ENCODE measurements around the gene PRPH.
A peak's percentile ranks its signal among the peaks of the same experiment; 100 is the strongest.
"Not testable (repeated sequence)": the region's sequence is repeated elsewhere in the genome, so short reads cannot be mapped to it uniquely, and the experiment has no call there.

The PRPH gene

DNA sequence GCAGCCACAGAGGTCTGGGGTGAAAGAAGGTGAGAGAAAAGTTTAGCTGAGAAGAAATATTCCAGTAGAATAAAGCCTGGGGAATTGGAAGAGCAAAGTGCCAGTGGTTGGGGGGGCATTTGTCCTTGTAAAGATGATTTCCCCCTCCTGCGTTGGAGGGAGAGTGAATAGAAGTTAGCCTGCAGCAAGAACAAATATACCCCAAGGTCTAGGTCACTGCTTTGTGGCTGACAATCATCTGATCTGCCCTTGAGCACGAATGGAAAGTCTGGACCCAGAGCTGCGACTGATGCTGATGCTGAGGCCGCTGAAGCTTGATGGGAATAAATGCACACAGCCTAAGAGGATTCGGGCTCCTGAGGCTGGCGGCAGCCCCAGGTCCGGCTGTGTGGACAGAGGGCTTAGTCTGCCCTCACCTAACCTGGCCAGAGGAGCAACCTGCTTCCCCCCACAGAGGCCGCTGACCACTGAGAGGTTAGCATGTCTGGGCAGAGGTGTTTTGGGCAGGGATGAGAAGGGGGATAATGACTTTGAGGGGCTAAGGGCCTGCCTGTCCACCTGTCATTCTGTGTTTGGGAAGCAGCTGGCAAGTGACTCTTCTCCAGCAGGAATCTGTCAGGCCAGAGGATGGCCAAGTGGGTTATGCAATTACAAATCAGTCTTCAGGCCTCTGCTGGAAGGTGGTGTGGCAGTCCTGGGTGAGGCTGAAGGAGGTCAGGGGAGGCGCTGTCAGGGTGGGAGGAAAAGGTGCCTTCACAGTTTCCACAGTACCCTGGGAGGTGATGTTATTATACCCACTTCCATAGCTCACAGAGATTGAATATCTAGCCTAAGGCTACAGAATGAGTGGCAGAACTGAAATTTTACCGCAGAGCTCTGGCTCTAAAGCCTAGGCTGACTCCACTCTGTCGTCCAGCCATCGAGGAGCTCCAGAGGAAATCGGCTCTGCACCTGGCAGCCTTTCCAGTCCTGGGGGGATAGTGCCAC, 18.4 kb upstream of the PRPH start:
- no peak for FAIRE-seq

DNA sequence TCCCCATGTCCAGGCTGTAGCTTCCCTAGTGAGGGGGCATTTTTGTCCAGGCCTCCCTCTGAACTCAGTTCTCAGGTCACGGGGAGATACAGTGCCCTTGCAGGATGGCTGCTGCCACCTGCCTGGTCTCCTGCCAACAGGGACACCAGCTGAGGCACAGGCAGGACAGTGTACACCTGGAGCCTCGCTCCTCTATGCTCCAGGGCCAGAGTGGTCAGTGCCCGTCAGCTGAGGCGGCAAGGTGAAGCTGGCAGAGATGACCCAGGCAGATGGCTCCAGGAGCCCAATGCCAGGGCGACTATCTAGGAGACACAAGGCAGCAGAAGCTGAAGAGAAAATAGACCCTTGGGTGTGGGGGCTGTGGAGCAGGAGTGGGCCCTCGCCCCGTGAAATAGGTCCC, 17.5 kb upstream of the PRPH start:
- no peak for FAIRE-seq
- DNase-seq (ENCODE audit: low spot score), result no peak

More for the DNA sequence above, 18.4 kb upstream of the PRPH start:
- DNase-seq (ENCODE audit: low spot score), result no peak

DNA sequence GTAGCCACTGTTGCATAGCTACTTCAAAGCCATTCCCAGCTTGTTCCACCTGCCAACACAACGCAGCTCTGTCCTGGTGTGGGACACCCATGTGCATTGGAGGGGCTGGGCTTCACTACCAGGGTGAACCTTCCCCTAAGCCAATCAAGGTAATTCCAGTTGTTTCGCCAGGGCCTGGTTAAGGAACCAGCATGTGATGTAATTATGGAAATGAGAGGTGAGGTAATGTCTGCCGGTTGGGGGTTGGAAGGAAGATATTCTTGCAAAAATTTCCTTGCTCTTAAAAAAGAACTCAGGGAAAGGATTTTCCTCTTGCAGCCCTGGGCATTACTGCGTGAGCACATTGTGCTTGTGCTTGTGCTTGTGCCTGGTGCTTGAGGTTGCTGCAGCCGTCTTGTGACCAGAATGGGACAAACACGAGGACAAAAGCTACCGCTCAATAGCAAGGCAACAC, 15.2 kb upstream of the PRPH start:
- DNase-seq (ENCODE audit: low spot score), result no peak

DNA sequence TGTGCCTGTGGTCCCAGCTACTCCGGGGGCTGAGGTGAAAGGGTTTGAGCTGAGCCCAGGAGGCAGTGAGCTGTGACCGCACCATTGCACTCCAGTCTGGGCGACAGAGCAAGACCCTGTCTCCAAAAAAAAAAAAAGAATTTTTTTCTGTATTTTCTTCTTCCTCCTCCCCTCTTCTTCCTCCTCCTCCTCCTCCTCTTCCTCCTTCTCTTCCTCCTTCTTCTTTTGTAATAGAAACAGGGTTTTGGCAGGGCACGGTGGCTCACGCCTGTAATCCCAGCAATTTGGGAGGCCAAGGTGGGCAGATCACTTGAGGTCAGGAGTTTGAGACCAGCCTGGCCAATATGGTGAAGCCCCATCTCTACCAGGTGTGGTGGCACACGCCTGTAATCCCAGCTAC, 14.4 kb upstream of the PRPH start:
- DNase-seq (ENCODE audit: low spot score); FAIRE-seq: not testable (repeated sequence)

More for the DNA sequence above, 15.2 kb upstream of the PRPH start:
- FAIRE-seq, result no peak

DNA sequence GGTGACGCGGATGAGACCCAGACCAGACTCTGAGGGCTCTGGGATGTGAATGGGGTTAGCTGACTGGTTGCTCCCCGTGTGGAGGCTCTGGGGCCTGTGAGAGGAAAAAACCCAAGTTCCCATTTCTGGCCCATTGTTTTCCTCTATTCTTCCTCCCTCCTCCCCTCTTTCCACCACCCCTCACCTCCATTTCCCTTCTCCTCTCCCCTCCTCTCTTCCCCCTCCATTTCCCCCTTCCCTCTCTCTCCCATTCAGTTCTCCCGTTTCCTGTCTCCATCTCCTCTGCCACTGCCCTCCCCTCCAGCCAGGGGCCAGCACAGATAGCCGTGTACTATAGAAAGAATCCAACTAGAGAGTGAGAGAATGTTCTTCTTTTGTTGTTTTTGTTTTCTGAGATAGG, 12.6 kb upstream of the PRPH start:
- FAIRE-seq, result no peak
- no peak for DNase-seq (ENCODE audit: low spot score)

DNA sequence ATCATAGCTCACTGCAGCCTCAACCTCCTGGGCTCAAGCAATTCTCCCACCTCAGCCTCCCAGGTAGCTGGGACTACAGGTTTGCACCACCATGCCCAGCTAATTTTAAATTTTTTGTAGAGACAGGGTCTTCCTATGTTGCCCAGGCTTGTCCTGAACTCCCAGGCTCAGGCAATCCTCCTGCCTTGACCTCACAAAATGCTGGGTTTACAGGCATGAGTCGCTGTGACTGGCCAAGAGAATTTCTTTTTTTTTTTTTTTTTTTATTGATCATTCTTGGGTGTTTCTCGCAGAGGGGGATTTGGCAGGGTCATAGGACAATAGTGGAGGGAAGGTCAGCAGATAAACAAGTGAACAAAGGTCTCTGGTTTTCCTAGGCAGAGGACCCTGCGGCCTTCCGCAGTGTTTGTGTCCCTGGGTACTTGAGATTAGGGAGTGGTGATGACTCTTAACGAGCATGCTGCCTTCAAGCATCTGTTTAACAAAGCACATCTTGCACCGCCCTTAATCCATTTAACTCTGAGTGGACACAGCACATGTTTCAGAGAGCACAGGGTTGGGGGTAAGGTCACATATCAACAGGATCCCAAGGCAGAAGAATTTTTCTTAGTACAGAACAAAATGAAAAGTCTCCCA, 12.1 kb upstream of the PRPH start:
- DNase-seq (ENCODE audit: low spot score); FAIRE-seq: not testable (repeated sequence)

DNA sequence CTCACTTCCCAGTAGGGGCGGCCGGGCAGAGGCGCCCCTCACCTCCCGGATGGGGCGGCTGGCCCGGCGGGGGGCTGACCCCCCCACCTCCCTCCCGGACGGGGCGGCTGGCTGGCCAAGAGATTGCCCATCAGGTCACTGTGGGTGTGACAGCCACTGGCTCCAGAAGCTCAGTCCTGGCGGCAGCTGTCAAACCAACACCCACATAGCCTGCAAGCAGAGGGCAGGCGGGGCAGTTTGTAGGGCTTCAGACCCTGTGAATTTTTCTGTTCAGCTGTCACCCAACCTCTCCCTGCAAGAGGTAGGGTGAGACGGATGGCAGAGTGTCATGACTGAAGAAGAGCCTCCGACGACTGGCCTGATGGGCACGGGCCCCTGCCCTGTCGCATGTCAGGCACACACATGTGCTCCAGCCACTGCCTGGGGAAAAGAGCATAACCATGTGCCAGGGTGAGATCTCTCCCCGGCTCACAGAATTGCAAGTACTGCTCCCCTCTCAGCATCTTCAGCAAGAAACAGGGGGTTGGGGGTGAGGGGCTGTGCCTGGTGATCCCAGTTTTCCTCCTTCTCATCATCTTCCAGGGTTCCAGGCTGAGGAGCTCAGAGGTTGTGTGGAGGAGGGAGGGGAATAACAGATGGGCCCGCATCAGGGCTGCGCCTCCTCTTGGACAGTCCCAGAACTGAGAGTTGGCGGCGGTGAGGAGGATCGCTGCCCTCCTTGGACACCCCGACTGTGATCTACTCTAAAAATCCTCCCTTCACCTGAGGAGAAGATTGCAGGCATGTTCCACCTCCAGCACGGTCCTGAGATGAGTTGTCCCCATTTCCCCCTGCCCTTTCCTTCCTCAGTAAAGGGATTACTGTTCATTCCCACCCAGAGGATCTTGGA, 11.2 kb upstream of the PRPH start:
- DNase-seq (ENCODE audit: low spot score) (no peak), FAIRE-seq (no peak)

DNA sequence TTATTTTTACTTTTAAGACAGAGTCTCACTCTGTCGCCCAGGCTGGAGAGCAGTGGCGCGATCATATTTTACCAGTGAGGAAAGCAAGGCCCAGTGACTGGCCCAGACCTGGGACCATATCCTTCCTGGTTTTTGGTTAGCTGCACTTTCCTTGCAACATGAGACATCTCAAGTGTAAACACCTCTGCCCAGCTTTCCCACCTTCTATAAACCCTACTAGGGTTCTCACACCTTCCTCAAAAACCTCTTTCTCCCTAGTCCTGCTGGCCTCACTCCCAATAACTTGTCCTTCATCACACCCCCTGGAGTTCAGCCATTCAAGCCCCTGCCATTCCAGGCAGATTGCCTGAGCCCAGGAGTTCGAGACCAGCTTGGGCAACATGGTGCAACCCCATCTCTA, 10.3 kb upstream of the PRPH start:
- DNase-seq (ENCODE audit: low spot score) (no peak), FAIRE-seq (no peak)

DNA sequence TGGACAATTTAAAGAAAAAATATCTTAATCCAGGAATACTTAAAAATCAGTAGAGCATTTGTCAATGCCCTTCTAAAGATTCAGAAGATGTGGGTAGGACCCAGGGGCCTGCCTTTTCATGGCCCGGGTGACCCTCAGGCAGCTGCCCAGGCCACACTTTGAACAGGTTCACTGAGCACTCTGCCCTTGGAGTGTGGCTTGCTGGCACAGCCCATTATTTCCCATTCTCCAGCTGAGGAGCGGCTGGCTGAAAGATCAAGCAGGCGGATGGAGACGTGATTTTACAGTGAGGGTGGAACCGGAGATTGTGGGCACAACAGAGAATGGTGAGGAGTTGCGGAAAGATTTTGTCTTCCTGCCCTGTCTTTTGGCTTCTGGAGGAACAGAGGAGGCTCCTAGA, 7.1 kb upstream of the PRPH start:
- no peak for DNase-seq (ENCODE audit: low spot score)
- no peak for FAIRE-seq

DNA sequence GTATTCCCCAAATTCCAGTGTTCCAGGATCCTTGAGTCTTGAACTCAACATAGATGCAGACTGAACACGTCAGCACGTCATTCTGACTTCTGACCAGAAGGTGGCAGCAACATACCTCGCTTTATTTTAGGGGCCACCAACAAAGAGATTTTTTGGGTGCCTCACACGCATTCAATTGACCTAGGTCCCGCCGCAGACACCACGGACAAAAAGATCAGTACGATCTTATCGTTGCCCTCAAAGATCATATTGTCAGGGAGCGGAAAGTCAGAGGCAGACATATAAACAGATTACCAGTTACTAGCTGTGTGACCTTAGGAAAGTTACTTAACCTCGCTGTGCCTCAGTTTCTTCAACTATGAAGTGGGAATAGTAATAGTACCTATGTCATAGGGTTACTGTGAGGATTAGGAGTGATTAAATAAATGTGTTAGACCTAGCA, 6.5 kb upstream of the PRPH start:
- DNase-seq (ENCODE audit: low spot score) (peak; percentile 71), FAIRE-seq (no peak)

DNA sequence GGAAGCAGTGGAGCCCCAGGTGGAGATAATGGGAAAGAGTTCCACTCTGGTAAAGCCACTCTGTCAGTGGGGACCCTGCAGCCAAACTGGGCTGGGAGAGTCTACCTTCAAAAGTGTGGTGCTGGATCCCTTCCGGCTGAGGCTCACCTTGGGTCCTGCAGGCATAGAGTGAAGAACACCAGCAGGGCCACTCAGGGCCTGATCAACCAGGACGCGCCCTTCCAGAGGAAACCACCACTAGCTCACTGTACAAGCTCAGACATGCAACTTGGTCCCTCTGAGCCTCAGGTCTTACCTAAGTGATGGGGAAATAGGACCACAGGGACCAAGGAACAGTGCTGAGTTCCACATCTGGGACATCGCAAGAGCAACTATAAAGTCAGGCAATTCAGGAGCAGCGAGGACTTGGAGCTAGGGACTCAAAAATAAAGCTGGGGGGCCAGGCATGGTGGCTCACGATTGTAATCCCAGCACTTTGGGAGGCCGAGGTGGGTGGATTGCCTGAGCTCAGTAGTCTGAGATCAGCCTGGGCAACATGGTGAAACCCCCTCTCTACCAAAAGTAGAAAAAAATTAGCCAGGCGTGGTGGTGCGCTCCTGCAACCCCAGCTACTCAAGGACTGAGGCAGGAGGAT, 5.9 kb upstream of the PRPH start:
- DNase-seq (ENCODE audit: low spot score), result no peak
- FAIRE-seq, result no peak

DNA sequence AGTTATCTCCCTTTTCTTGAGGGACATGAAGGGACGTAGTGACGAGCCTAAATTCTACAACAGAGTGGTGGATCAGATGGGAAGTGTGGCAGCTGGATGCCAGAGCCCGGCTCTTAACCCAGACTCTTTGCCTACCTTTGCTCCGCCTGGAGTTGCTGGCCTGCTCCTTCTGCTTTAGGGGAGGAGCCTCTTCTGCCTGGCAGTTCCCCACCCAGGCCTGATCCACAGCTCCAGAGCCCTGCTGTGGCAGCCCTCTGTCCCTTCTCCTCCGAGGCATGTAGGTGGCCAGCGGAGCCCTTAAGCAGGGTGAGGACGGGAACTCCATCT, 2.3 kb upstream of the PRPH start:
- DNase-seq (ENCODE audit: low spot score) (no peak), FAIRE-seq (no peak)

DNA sequence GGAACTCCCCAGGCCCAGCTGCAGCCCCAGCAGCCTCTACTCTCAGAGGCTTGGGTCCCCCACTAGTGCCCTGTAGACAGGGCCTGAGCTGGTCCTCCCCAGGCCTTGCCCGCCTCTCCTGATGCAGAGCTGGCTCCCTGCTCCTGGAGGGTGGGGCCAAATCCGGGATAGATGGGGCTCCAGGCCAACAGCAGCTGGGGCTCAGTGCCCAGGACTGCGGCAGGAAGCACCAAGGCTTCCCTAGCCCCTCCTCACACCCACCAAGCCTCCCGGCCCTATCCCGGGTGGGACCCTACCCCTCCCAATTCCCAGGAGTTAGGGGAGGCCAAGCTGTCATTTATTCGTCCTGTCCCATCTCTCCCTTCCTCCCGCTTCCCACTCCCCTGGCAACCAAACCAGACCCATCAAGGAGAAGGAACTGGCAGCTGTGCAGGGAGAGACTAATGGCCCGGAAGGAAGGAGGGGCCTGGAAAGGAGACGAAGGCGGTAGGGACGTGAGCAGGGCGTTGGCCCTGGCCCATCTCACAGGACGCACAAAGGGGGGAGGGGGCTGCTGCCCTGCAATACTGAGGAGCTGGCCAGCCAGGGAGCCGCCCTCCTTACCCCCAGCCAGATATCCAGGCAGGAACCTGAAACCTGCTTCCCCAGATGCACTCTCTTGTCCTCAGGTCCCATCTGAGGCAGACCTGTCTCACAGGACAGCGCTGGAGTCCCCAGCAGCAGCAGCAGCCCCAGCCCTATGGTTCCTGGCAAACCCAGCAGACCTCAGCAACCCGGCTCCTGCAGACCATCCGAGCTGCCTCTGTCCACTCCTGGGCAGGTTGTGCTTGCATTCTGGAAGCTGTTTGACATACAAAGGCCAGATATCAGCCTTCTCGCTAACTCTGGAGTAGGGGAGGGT, 1.6 kb upstream of the PRPH start:
- no peak for DNase-seq (ENCODE audit: low spot score)
- no peak for FAIRE-seq

DNA sequence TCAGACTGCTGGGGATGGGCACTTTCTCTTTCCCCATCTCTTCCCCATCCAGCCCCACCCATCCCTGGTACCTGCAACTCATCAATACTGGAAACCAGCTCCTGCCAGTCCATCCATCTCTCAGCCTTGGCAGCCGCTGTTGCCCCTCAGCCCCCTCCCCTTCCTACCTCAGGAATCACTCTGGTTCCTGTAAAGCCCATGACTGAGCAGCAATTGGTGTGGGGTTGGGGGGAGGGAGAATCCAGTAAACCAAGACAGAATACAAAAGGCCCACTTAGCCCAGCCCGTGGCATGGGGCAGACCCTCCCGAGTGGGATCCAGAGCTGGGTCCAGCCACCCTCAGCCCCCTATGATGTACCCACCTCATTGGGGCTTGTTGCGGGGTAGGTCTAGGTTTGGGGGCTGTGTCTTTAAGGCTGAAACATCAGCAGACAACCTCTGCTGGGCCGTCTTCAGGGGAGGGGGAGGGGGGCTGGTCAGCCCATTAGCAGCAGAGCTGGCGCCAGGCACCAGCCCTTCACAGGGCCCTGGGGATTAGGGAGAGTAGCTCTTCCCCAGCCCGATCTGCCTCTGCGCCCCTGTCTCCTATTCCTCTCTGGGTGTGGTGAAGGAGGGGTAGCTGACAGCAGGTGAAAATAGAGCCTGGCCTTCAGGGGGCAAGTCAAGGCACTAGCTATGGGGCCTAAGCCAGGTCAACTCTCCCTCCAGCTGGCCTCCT, 702 bp upstream of the PRPH start:
- no peak for DNase-seq (ENCODE audit: low spot score)
- no peak for FAIRE-seq

DNA sequence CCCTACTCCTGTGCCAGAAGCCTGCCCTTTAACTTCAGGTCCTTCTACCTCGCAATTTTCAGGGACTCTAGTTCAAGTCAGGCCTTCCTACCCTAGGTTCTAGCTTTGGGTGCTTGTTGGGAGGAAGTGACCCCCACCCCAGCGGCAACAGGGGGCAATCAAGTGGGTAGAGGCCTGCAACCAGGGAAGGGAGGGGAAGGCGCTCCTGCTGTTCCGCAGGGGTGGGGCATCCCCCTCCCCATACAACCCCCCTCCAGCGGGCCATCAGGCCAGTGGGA, 204 bp upstream of the PRPH start:
- DNase-seq (ENCODE audit: low spot score) (no peak), FAIRE-seq (no peak)

DNA sequence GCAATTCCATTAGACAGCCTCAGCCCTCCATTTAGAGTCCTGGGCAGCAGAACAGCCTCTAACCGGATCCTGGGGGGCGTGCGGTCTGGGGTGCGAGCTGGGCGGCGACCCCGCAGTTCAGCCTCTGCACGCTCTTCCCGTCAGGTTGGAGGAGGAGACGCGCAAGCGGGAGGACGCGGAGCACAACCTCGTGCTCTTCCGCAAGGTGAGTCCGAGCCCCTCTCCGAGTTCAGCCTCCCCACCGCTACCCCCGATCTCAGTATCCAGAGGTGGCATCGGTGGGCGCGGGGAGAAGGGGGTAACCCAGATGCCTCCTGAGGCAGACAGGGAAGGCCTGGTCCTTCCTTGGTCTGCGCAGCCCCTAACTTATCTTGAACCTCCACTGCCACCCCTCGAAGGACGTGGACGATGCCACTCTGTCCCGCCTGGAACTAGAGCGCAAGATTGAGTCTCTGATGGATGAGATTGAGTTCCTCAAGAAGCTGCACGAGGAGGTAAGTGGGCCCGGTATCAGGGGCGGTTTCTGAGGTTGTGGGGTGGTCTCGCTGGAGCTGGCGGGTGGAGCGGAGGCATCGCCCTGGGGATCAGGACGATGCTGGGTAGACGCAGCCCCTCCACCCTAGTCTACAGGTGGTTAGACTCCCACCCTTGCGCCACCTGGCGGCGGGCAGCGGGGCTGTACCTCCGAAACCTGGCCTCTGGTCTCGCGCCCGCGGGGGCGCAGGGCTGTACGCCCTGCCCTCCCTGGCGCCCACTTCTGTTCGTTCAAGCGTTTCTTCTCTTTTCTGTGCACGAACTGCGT, 1.3 kb downstream of the PRPH start:
- no peak for FAIRE-seq
- no peak for DNase-seq (ENCODE audit: low spot score)

DNA sequence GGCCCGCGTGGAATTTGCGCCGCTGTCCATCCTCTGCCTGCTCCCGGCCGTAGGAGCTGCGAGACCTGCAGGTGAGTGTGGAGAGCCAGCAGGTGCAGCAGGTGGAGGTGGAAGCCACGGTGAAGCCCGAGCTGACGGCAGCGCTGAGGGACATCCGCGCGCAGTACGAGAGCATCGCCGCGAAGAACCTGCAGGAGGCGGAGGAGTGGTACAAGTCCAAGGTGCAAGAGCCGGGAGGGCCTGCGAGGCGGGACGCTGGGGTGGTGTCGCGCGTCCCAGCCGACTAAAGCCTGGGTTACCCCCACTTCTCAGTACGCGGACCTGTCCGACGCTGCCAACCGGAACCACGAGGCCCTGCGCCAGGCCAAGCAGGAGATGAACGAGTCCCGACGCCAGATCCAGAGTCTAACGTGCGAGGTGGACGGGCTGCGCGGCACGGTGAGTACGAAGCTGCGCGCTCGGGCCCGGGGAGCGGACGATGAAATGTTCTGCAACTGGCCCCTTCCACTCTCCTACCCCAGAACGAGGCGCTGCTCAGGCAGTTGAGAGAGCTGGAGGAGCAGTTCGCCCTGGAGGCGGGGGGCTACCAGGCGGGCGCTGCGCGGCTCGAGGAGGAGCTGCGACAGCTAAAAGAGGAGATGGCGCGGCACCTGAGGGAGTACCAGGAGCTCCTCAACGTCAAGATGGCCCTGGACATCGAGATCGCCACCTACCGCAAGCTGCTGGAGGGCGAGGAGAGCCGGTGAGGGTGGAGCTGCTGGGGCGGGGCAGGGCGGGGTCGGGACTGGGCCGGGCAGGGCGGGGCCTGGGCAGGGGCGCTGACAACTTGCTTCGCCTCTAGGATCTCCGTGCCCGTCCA, 2.1 kb downstream of the PRPH start:
- DNase-seq (ENCODE audit: low spot score) (peak; percentile 70), FAIRE-seq (no peak)

DNA sequence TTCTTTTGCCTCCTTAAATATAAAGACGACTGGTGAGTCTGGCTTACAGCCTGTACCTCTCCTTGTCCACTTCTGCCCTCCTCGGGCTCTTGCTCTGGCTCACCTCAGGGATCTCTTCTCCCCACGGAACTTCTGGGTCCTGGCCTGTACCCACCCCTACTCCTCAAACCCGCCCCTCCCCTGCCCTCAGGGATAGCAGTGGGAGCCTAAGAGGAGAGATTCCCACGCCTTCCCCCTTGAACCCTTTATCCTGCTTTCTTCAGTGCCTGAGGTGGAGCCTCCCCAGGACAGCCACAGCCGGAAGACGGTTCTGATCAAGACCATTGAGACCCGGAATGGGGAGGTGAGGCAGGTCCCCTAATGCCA, 2.7 kb downstream of the PRPH start:
- FAIRE-seq, result no peak

More for the DNA sequence above, 2.7 kb downstream of the PRPH start:
- no peak for DNase-seq (ENCODE audit: low spot score)
